SK-N-MC (cell line): ENCODE data around the gene DAND5.

Experiments
- EZH2 ChIP-seq: fragments of 200-600 bp; sonication (generic); IDR thresholded peaks from one replicate; pipeline ENCODE4 v1.6.1; 2017; ENCODE audit warnings: antibody characterized with exemption
- FOXP2 ChIP-seq: optimal IDR thresholded peaks from 2 replicates; pipeline ENCODE3; 2011; ENCODE audit warnings: mild to moderate bottlenecking, moderate library complexity; ENCODE audit not compliant: insufficient read depth; ENCODE audit errors: extremely low read length, control extremely low read depth
- POLR2AphosphoS5 ChIP-seq: IDR thresholded peaks from 2 replicates; pipeline ENCODE4 v1.6.1; 2012; ENCODE audit warnings: mild to moderate bottlenecking, low read depth, low read length, borderline replicate concordance

- peak; percentile 29; the same call in 1 of the 2 replicates for TF ChIP-seq POLR2AphosphoS5
- TF ChIP-seq EZH2 = no peak
- TF ChIP-seq FOXP2 = no peak
Observed at GRCh38 chr19:12994701-12995595, 25.6 kb downstream of the DAND5 start, which contains the start of gene NFIX.
